IPS-18c (cell line): ENCODE data around the gene BORCS6.
"Not testable (repeated sequence)": the region's sequence is repeated elsewhere in the genome, so short reads cannot be mapped to it uniquely, and the experiment has no call there.

ENCODE experiments used
- H3K4me3 ChIP-seq: 2 replicates; pipeline ENCODE4 v1.7.0; 2013; ENCODE audit warnings: low read depth, mild to moderate bottlenecking, low read length, moderate library complexity; ENCODE audit not compliant: insufficient read depth
- H3K9me3 ChIP-seq: one replicate; pipeline ENCODE4 v1.6.1; 2013; ENCODE audit warnings: mild to moderate bottlenecking, low read length, moderate library complexity; ENCODE audit not compliant: control insufficient read depth, insufficient read depth

BORCS6 gene

DNA sequence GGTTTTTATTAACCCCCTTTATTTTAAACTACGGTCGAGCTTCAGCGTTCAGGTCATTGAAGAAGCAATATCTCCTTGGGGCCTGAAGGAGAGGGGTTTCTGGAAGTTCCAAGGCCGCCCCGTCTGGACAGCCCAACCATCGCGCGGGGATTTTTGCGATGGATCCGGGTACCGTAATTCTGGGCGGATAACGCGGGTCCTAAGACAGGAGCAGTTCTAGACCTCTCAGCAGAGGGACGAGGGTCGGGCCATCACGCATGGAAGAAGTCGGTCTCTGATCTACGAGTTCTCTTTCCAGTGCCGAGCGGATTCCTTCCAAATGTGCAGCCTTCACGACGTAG, 3.6 kb downstream of the BORCS6 start:
- Histone ChIP-seq H3K4me3 (peak overlapping the region; percentile 95), H3K9me3 (no peaks in the 10 kb centered on the region)

GRCh38 chr17:8185582-8186445, 4.2 kb downstream of the BORCS6 start:
- Histone ChIP-seq H3K4me3 (peak overlapping the region; percentile 95), H3K9me3 (no peaks in the 10 kb centered on the region)

GRCh38 chr17:8176998-8177731, 12.8 kb downstream of the BORCS6 start:
- Histone ChIP-seq H3K4me3 (peak overlapping the region; percentile 80), H3K9me3 (no peaks in the 10 kb centered on the region)

GRCh38 chr17:8176197-8176940, 13.6 kb downstream of the BORCS6 start, which contains the start of gene TMEM107:
TMEM107 (minus strand) TSS chr17:8176380; CDS start chr17:8176286, 94 bp downstream.
- Histone ChIP-seq H3K4me3 (peak within 1 kb of the TSS; percentile 80), H3K9me3 (no peaks in the 10 kb centered on the region)

DNA sequence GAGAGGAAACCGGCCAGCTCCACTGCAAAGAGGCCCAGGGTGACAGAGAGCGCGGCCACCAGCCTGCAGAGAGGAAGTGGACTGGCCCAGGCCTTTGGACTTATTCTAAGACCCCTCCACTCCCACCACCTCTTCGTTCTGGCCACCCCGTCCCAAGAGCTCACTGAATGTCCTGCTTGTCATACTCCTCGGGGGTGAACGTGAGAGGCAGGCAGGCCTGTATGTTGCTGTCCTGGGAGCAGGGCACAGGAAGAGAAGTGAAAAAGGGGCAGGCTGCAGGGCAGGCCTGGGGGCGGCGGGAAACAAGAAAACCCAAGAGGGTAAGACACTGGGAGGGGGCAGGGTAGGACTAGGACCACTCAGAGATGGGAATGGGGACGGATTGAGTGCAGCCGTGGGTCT, 14.2 kb downstream of the BORCS6 start:
- peak overlapping the region; percentile 80 for H3K4me3 ChIP-seq
- no peaks in the 10 kb centered on the region for H3K9me3 ChIP-seq

DNA sequence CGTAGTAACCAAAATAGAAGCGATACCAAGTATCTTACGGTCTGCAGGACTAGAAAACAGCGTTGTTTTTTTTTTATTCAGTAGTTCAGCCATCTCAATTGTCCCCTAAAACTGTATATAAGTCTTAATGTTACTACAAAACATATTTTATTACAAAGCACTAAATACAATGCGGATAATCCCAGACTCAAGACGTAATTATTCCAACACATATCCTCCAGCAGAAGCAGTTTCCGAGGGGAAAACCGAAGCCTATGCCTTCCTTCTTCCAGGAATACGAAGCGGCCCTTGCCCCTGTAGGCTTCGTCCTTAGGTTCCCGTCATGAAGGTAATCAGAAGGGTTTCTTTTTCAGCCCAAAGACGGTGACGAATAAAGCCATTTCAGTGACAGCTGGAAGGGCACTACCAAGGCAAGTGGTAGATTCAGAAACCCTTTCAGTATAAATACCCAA, 16.1 kb downstream of the BORCS6 start:
- no peaks in the 10 kb centered on the region for H3K9me3 ChIP-seq

DNA sequence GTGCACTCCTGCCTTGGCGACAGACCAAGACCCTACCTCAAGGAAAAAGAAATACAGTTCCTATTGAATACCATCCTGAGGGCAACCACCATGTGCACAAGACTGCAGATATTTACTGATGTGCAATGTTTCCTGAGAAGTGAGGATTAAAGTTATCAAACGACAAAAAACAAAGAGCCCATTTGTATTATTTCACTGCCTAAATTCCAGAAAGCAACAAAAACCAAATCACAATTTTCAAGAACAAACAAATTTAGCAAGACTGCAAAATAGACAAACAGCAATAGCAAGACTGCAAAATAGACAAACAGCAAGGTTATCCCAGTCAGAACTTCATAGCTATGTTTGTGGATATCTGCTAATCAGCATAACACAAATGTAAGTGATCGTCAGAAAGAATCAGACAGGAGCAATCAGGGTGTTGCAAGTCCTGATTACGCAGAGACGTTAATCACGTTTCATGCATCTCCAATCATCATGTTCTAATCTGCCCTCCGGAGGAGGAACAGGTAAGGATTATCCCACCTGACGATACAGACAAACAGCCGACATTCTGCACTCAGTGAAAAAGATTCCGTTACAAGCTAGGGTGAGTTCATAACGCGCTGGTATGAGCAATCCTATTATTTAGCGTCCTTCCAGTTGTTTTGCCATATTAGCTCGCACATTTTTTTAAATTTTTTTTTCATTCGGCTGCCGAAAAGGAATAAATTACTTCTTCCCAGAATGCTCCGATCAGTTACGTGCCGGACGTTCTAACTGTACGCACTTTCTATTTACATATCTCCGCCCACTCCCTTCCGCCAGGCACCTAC, 16.7 kb downstream of the BORCS6 start:
- Histone ChIP-seq H3K4me3 (peak overlapping the region; percentile 38; the same call in 1 of the 2 replicates), H3K9me3 (no peaks in the 10 kb centered on the region)

More for the DNA sequence above, 16.1 kb downstream of the BORCS6 start:
- peak overlapping the region; percentile 38 for H3K4me3 ChIP-seq

- not testable (repeated sequence) for H3K9me3 ChIP-seq, H3K4me3 ChIP-seq
These were observed 19.8 kb downstream of the BORCS6 start for GRCh38 chr17:8170186-8170585.

GRCh38 chr17:8167526-8167925, 22.5 kb downstream of the BORCS6 start:
- no peak overlapping the region for H3K4me3 ChIP-seq
- H3K9me3 ChIP-seq = no peaks in the 10 kb centered on the region

- Histone ChIP-seq H3K9me3 (no peaks in the 10 kb centered on the region), H3K4me3 (no peak overlapping the region)
These were observed 23.2 kb downstream of the BORCS6 start for GRCh38 chr17:8166731-8167130.

DNA sequence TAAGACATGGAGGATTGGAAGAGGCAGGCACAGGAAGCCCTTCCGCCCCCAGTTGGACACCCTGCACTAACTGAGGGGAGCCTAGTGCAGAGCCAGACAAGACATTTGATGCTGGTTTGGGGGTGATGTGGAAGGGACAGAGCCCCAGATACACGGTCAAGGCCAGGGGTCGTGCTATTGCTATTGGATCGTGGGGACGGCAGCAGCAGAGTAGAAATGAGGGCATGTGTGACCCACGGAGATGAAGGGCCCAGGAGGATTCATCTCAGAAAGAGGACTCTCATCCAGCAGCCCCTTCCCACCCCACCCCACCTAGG, 25.2 kb downstream of the BORCS6 start:
- H3K4me3 ChIP-seq = no peak overlapping the region
- no peaks in the 10 kb centered on the region for H3K9me3 ChIP-seq

DNA sequence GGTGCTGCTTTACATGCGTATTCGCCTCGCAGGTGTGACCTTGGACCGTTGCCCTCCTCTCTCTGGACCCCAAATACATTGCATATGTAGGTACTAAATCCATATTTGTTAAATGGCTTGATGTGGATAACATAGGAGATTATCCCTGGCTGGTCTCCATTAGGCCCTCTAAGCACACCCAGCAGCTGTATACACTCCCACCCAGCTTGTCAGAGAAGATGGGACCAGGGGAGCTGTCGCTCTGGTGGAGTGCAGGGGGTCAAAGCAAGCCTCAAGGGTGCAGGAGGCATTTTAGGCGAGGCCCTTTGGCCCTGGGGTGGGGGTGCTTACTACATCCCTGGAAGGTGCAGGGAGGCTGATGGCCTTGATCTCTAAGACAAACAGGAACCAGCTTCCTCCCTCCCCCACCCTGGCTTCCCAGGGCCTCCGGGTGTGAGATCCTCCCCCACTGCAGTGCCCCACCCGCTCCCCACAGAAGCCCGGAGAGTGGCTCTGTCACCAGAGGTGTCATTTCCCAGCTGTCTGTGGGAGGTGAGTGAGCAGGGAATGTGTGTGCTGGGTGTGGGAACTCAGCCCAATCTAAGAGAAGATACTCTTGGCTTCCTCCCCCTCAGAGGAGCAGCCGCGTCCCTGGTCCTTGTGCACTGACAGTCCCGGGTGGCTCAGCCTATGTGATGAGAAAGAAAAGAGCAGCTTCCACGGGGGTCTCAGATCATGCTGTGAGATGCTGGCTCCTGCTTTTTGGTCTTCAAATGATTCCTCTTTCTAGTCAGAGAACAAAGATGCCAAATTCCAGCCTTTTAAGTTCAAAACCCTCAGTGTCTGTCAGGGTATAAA, 25.8 kb downstream of the BORCS6 start:
- Histone ChIP-seq H3K9me3 (no peaks in the 10 kb centered on the region), H3K4me3 (peak overlapping the region; percentile 36)

- Histone ChIP-seq H3K9me3 (no peaks in the 10 kb centered on the region), H3K4me3 (peak overlapping the region; percentile 95)
These were observed 26.7 kb downstream of the BORCS6 start for GRCh38 chr17:8162997-8163977.

DNA sequence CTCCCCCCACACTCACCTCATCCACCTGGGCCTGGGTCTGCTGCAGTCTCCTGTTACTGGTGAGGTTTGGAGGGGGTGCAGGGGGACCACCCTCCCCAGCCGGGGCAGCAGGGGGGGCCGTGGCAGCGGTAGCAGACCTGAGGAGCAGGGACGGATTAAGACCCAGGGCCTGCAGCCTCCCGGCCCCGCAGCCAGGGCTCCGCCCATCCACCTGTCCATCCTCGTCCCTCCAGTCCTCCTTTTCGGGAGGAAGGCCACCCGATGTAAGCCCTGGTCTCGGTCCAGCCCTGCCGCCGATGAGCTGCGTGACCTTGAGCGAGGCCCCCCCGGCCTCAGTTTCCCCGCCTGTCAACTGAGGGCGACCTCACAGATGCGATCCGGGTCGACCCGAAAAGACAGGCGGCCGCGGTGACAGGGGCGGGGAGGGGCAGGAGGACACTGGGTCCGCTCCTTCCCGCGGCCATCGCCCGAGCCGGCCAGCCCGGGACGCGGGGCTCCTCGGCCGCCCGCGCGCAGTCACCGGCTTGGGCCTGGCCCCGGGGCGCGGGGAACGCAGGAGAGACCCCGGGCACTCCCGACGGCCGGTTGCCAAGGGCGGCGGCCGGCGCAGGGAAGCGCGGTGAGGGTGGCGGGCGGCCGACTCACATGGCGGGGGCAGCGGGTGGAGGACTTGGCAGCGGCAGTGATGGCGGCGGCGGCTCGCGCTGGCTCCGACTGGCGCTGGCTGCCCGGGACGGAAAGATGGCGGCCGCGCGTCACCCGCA, 27.6 kb downstream of the BORCS6 start, which contains the start of gene VAMP2:
Gene VAMP2 (minus strand): TSS at position 716 of the 764 bp plus-strand sequence. CDS start 69 bp downstream, at position 647.
- Histone ChIP-seq H3K4me3 (peak within 1 kb of the TSS; percentile 95), H3K9me3 (no peaks in the 10 kb centered on the region)
